ENCODE data around the gene TRNP1. TPM values are rescaled to one million over a fixed set of nuclear protein-coding genes. Genes with fewer than 3 reads are reported as not detected.
A peak's percentile ranks its signal among the peaks of the same experiment; 100 is the strongest.

TRNP1 gene
- total and polyA plus RNA-seq, 4 donors: 2.0 to 23.1 (median 15.0) TPM

DNA sequence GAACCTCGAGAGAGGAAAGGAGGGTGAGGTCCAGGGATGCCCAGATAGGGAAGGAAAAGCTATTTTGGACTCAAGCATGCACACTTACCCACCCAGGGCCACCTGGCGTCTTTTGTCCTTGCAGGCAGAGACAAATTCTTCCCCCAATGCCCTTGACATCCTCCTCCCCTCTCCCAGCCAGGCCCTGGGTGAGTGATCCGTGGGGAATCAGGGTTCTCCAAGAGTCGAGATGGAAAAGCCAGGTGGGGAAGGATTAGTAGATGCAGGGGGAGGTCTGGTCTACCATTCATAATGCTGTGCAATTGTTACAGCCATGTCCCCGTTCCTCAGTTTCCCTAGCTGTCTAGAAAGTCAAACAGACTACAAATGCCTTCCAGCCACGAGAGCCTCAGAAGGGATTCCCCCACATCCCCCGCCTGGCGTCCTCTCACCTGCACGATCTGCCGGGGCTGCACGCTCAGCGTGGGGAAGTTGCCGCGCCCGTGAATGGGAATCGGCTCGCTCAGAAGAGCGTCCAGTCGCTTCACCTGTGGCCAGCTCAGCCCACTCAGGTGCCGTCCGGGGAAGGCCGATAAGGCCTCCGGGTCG, 18.6 kb downstream of the TRNP1 start:
- peak overlapping the region; percentile 82 to 85 for H3K27ac ChIP-seq (ENCODE audit: low read depth in 1 of 2, low read length in 1 of 2)
- no peak overlapping the region for H3K9ac ChIP-seq (ENCODE audit: insufficient read depth in 1 of 2, low read length in 2 of 2)
- no peaks in the 10 kb centered on the region for H3K36me3 ChIP-seq (ENCODE audit: control insufficient read depth in 4 of 4, insufficient read depth in 4 of 4, low read length in 4 of 4)
- H3K4me3 ChIP-seq: peak overlapping the region; percentile 42
- peaks cover 0 to 6% (median 5%) of the 10 kb centered on the region in 3 donors for H3K27me3 ChIP-seq (ENCODE audit: control insufficient read depth in 3 of 3, insufficient read depth in 3 of 3, low read length in 2 of 3)
- 18 to 20% methylated on average over 24 of the region's 24 CpGs for WGBS, 2 donors
- DNase-seq (no peak), ATAC-seq (ENCODE audit: insufficient read depth, low FRiP score) (no peak)
- H3K9me3 ChIP-seq (ENCODE audit: control insufficient read depth in 4 of 4, insufficient read depth in 3 of 4, low read length in 3 of 4): no peaks in the 10 kb centered on the region
- TF ChIP-seq, protein P1, sequence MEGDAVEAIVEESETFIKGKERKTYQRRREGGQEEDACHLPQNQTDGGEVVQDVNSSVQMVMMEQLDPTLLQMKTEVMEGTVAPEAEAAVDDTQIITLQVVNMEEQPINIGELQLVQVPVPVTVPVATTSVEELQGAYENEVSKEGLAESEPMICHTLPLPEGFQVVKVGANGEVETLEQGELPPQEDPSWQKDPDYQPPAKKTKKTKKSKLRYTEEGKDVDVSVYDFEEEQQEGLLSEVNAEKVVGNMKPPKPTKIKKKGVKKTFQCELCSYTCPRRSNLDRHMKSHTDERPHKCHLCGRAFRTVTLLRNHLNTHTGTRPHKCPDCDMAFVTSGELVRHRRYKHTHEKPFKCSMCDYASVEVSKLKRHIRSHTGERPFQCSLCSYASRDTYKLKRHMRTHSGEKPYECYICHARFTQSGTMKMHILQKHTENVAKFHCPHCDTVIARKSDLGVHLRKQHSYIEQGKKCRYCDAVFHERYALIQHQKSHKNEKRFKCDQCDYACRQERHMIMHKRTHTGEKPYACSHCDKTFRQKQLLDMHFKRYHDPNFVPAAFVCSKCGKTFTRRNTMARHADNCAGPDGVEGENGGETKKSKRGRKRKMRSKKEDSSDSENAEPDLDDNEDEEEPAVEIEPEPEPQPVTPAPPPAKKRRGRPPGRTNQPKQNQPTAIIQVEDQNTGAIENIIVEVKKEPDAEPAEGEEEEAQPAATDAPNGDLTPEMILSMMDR (IDR thresholded peaks at IDR 0.05; ENCODE audit: control extremely low read depth, extremely low read depth): no peak
- H3K4me1 ChIP-seq (ENCODE audit: control insufficient read depth in 5 of 5, insufficient read depth in 5 of 5, low read length in 5 of 5): peaks cover 0 to 6% (median 0%) of the 10 kb centered on the region in 5 donors

DNA sequence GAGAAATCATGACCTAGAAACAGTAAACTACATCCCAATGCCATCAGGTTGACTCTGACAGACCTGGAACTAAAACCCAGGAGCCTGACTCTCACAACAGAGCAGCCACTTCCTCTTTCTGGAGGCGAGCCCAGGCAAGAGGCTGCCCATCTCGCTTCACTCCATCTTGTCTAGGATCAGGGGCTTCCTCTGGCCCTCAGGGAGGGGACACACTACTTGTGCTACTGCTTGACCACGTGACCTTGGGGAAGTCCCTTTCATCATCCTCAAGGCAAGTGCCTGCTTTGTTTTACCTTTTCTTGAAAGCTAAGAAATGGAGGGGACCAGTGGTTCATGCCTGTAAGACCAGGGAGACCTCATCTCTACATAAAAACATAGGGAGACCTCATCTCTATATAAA, 21.8 kb downstream of the TRNP1 start:
- H3K4me1 ChIP-seq (ENCODE audit: control insufficient read depth in 5 of 5, insufficient read depth in 5 of 5, low read length in 5 of 5): no peaks in the 10 kb centered on the region
- 19 to 29% methylated on average over 3 of the region's 3 CpGs for WGBS, 2 donors
- no peak overlapping the region for H3K9ac ChIP-seq (ENCODE audit: insufficient read depth in 1 of 2, low read length in 2 of 2)
- no peaks in the 10 kb centered on the region for H3K9me3 ChIP-seq (ENCODE audit: control insufficient read depth in 4 of 4, insufficient read depth in 3 of 4, low read length in 3 of 4)
- TF ChIP-seq, protein P1 (IDR thresholded peaks at IDR 0.05; ENCODE audit: control extremely low read depth, extremely low read depth): no peak
- no peak overlapping the region for H3K27ac ChIP-seq (ENCODE audit: low read depth in 1 of 2, low read length in 1 of 2)
- no peak overlapping the region for H3K4me3 ChIP-seq
- DNase-seq (no peak), ATAC-seq (ENCODE audit: insufficient read depth, low FRiP score) (no peak)
- peaks cover 0 to 6% (median 5%) of the 10 kb centered on the region in 3 donors for H3K27me3 ChIP-seq (ENCODE audit: control insufficient read depth in 3 of 3, insufficient read depth in 3 of 3, low read length in 2 of 3)
- H3K36me3 ChIP-seq (ENCODE audit: control insufficient read depth in 4 of 4, insufficient read depth in 4 of 4, low read length in 4 of 4): no peaks in the 10 kb centered on the region

DNA sequence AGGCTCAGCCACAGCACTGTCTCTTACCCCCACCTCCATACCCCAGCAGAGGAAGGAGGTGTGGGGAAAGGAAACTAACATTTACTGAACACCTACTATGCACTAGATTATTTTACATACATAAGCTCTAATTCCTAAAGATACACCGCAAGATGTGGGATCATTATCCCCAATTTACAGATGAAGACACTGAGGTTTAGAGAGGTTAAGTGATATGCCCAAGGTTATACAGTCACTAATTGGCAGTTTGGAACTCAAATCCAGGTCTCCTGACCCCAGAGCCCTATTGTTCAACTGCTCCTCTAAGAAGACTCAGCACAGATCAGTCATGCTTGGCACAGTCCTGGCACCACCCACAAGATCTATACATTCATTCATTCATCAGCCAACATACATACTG, 22.9 kb downstream of the TRNP1 start:
- TF ChIP-seq, protein P1 (IDR thresholded peaks at IDR 0.05; ENCODE audit: control extremely low read depth, extremely low read depth): no peak
- Histone ChIP-seq H3K27ac (ENCODE audit: low read depth in 1 of 2, low read length in 1 of 2) (no peak overlapping the region), H3K9ac (ENCODE audit: insufficient read depth in 1 of 2, low read length in 2 of 2) (no peak overlapping the region), H3K9me3 (ENCODE audit: control insufficient read depth in 4 of 4, insufficient read depth in 3 of 4, low read length in 3 of 4) (no peaks in the 10 kb centered on the region), H3K4me3 (no peak overlapping the region), H3K4me1 (ENCODE audit: control insufficient read depth in 5 of 5, insufficient read depth in 5 of 5, low read length in 5 of 5) (peaks cover 0 to 1% (median 0%) of the 10 kb centered on the region in 5 donors), H3K27me3 (ENCODE audit: control insufficient read depth in 3 of 3, insufficient read depth in 3 of 3, low read length in 2 of 3) (peaks cover 0 to 6% (median 5%) of the 10 kb centered on the region in 3 donors), H3K36me3 (ENCODE audit: control insufficient read depth in 4 of 4, insufficient read depth in 4 of 4, low read length in 4 of 4) (no peaks in the 10 kb centered on the region)
- 98 to 100% methylated on average over 1 of the region's 1 CpG for WGBS, 2 donors
- no peak for ATAC-seq (ENCODE audit: insufficient read depth, low FRiP score)
- no peak for DNase-seq

DNA sequence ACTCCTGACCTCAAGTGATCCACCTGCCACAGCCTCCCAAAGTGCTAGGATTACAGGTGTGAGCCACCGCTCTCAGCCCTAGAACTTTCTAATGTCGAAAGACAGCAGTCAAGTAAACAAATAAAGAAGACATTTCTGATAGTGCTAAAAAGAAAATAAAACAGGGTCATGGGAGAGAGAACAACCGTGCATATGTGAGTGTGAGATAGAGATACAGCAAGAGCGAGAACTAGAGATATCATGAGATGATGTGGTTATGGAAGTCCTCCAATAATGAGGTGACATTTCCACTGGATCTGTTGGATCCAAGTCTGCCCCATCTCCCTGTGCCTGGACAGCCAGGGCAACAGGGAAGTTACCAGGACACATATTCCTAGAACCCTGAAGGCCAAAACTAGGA, 23.7 kb downstream of the TRNP1 start:
- H3K9ac ChIP-seq (ENCODE audit: insufficient read depth in 1 of 2, low read length in 2 of 2): no peak overlapping the region
- 88 to 92% methylated on average over 4 of the region's 4 CpGs for WGBS, 2 donors
- DNase-seq (no peak), ATAC-seq (ENCODE audit: insufficient read depth, low FRiP score) (no peak)
- TF ChIP-seq, protein P1 (IDR thresholded peaks at IDR 0.05; ENCODE audit: control extremely low read depth, extremely low read depth): no peak
- H3K9me3 ChIP-seq (ENCODE audit: control insufficient read depth in 4 of 4, insufficient read depth in 3 of 4, low read length in 3 of 4): no peaks in the 10 kb centered on the region
- H3K27ac ChIP-seq (ENCODE audit: low read depth in 1 of 2, low read length in 1 of 2): no peak overlapping the region
- no peak overlapping the region for H3K4me3 ChIP-seq
- no peaks in the 10 kb centered on the region for H3K36me3 ChIP-seq (ENCODE audit: control insufficient read depth in 4 of 4, insufficient read depth in 4 of 4, low read length in 4 of 4)
- peaks cover 0 to 1% (median under 1%) of the 10 kb centered on the region in 3 donors for H3K27me3 ChIP-seq (ENCODE audit: control insufficient read depth in 3 of 3, insufficient read depth in 3 of 3, low read length in 2 of 3)
- peaks cover 0 to 4% (median 0%) of the 10 kb centered on the region in 5 donors for H3K4me1 ChIP-seq (ENCODE audit: control insufficient read depth in 5 of 5, insufficient read depth in 5 of 5, low read length in 5 of 5)

Data from lung (tissue), 12 donors.